ENCODE results near the gene RASL11A.

DNA sequence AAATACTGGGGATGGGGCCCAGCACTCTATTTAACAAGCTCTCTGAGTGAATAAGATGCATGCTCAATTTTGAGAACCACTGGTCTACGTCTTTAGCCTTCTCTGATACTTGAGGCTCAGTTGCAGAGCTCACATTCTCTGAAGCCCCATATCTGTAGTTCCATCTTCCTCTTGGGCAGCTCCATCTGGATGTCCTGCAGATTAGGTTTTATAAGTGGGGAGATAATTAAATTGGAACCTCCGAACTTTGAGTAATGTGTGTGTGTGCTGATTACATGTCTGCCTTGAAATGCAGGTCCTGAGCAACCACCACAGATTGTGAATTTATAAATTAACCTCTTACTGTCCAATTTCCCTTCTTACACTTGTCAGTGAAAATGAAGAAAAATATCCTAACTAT is 7.2 kb upstream of the RASL11A start:
- TF ChIP-seq, protein P1, sequence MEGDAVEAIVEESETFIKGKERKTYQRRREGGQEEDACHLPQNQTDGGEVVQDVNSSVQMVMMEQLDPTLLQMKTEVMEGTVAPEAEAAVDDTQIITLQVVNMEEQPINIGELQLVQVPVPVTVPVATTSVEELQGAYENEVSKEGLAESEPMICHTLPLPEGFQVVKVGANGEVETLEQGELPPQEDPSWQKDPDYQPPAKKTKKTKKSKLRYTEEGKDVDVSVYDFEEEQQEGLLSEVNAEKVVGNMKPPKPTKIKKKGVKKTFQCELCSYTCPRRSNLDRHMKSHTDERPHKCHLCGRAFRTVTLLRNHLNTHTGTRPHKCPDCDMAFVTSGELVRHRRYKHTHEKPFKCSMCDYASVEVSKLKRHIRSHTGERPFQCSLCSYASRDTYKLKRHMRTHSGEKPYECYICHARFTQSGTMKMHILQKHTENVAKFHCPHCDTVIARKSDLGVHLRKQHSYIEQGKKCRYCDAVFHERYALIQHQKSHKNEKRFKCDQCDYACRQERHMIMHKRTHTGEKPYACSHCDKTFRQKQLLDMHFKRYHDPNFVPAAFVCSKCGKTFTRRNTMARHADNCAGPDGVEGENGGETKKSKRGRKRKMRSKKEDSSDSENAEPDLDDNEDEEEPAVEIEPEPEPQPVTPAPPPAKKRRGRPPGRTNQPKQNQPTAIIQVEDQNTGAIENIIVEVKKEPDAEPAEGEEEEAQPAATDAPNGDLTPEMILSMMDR (IDR thresholded peaks at IDR 0.05), result no peak
- no peak for TF ChIP-seq POLR2A (IDR thresholded peaks at IDR 0.05)
- no peak for TF ChIP-seq EP300 (IDR thresholded peaks at IDR 0.05)

Data from ovary (tissue), 3 donors.